Measurements from ENCODE around the gene ZNF345.

The ZNF345 gene

DNA sequence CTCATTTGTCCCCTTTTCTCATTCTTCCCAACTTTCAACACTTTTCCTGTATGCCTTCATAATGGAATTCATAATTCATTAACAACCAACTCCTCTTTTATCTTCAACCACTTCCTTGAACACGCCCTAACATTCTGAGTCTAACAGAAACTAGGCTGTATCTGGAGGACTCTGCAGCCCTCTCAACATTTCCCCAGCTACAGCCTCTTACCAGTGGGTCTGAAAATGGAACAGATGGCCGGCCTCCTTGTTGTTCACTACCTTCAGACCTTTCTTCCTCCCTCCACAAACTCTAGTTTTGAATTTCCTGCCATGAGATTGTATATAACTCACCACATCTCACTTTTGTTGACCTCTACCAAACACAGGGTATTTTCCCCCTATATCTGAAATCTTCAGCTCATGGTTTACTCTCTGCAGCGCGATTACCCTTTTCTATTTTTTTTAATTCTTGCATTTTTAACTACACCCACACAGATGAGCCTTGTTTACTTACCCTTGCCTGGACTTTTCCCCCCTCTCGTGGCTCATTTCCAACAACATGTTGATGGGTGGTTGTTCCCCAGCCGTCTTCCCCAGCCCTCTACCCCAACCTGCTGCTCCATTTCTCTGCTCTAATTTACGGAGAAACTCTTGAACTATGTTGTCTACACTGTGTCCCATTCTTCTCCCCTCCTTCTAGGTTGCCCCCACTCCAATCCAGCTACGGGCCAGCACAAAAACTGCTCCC is 13.3 kb upstream of the ZNF345 start:
- H3K9me3 ChIP-seq (ENCODE audit: insufficient read depth, low read length, severe bottlenecking) = peaks cover 35% of the 10 kb centered on the region
- ATAC-seq (ENCODE audit: insufficient read depth, low read depth) (peak; percentile 8; the same call in 2 of the 3 replicates), DNase-seq (peak; percentile 18)
- peaks cover 34% of the 10 kb centered on the region for H3K36me3 ChIP-seq (ENCODE audit: insufficient read depth, low read length)
- peak overlapping the region; percentile 86 for H3K27ac ChIP-seq (ENCODE audit: low read length)
- TF ChIP-seq EZH2 (IDR thresholded peaks at IDR 0.05; ENCODE audit: borderline replicate concordance, low read depth, low read length, severe bottlenecking) (no peak), CTCF (IDR thresholded peaks at IDR 0.05; ENCODE audit: borderline replicate concordance, extremely low read depth, low read length, poor library complexity, severe bottlenecking) (no peak)
- H3K79me2 ChIP-seq (ENCODE audit: insufficient read depth, low read length) = peaks cover 65% of the 10 kb centered on the region
- H3K9ac ChIP-seq (ENCODE audit: low read depth, low read length) = peak overlapping the region; percentile 71
- H3K4me3 ChIP-seq (ENCODE audit: low read depth in 1 of 2, low read length in 2 of 2) = peak overlapping the region; percentile 45 to 79; a peak in 3 of 4 replicates
- peak overlapping the region; percentile 82 for H3K4me2 ChIP-seq (ENCODE audit: insufficient read depth, low read length)
- H3K4me1 ChIP-seq (ENCODE audit: insufficient read depth, low read length) = peaks cover 25% of the 10 kb centered on the region
- H4K20me1 ChIP-seq (ENCODE audit: insufficient read depth, low read length) = no peaks in the 10 kb centered on the region
- no peaks in the 10 kb centered on the region for H3K27me3 ChIP-seq (ENCODE audit: insufficient read depth, low read length, poor library complexity)
- peak overlapping the region; percentile 89 for H2AFZ ChIP-seq (ENCODE audit: low read depth, low read length)

GRCh38 chr19:36837906-36838783 is 12.5 kb upstream of the ZNF345 start, which contains the start of gene ZNF790:
TSS of gene ZNF790 (minus strand) at chr19:36838387. CDS start at chr19:36825619, 12,768 bp downstream.
- peaks cover 25% of the 10 kb centered on the region for H3K4me1 ChIP-seq (ENCODE audit: insufficient read depth, low read length)
- no peaks in the 10 kb centered on the region for H3K27me3 ChIP-seq (ENCODE audit: insufficient read depth, low read length, poor library complexity)
- peak within 1 kb of the TSS; percentile 82 for H3K4me2 ChIP-seq (ENCODE audit: insufficient read depth, low read length)
- H3K27ac ChIP-seq (ENCODE audit: low read length) = peak within 1 kb of the TSS; percentile 86
- DNase-seq = peak; percentile 86
- peak; percentile 93 for ATAC-seq (ENCODE audit: insufficient read depth, low read depth)
- peaks cover 29% of the 10 kb centered on the region for H3K9me3 ChIP-seq (ENCODE audit: insufficient read depth, low read length, severe bottlenecking)
- peaks cover 29% of the 10 kb centered on the region for H3K36me3 ChIP-seq (ENCODE audit: insufficient read depth, low read length)
- H2AFZ ChIP-seq (ENCODE audit: low read depth, low read length) = peak within 1 kb of the TSS; percentile 89
- H4K20me1 ChIP-seq (ENCODE audit: insufficient read depth, low read length) = no peaks in the 10 kb centered on the region
- TF ChIP-seq EZH2 (IDR thresholded peaks at IDR 0.05; ENCODE audit: borderline replicate concordance, low read depth, low read length, severe bottlenecking) = no peak
- TF ChIP-seq CTCF (IDR thresholded peaks at IDR 0.05; ENCODE audit: borderline replicate concordance, extremely low read depth, low read length, poor library complexity, severe bottlenecking) = no peak
- peak within 1 kb of the TSS; percentile 45 to 79; a peak in 3 of 4 replicates for H3K4me3 ChIP-seq (ENCODE audit: low read depth in 1 of 2, low read length in 2 of 2)
- H3K79me2 ChIP-seq (ENCODE audit: insufficient read depth, low read length) = peaks cover 64% of the 10 kb centered on the region
- peak within 1 kb of the TSS; percentile 71 for H3K9ac ChIP-seq (ENCODE audit: low read depth, low read length)

DNA sequence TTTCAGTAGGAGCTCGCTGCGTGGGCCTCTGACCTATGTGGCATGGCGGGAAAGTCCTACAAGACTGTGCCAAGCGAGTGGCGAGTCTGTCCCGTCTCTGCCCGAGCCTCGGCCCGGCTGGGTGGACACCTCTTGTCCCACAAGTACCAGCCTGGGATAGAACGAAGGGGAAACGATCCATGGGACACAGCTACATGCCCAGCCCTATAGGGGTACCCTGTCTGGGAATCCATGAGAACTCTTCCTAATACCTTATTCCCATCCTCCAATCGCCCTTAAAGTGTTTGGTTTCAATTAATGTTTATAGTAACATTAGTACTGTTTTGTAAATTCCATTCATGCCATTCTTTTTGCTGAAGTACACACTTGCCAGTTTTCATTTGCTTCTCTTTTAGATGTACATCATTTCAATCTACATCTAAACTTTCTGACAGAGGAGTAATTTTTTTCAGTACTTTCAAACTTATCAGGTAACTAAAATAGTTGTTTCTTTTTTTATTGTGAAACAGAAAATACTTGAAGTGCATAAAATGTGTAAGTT is 11.8 kb upstream of the ZNF345 start:
- peak; percentile 2; the same call in 2 of the 3 replicates for ATAC-seq (ENCODE audit: insufficient read depth, low read depth)
- DNase-seq = no peak
- peaks cover 61% of the 10 kb centered on the region for H3K79me2 ChIP-seq (ENCODE audit: insufficient read depth, low read length)
- H3K9me3 ChIP-seq (ENCODE audit: insufficient read depth, low read length, severe bottlenecking) = peaks cover 21% of the 10 kb centered on the region
- peaks cover 25% of the 10 kb centered on the region for H3K36me3 ChIP-seq (ENCODE audit: insufficient read depth, low read length)
- H4K20me1 ChIP-seq (ENCODE audit: insufficient read depth, low read length) = no peaks in the 10 kb centered on the region
- peak overlapping the region; percentile 71 for H3K9ac ChIP-seq (ENCODE audit: low read depth, low read length)
- H3K4me3 ChIP-seq (ENCODE audit: low read depth in 1 of 2, low read length in 2 of 2) = peak overlapping the region; percentile 45 to 79; a peak in 3 of 4 replicates
- H3K4me2 ChIP-seq (ENCODE audit: insufficient read depth, low read length) = peak overlapping the region; percentile 82
- TF ChIP-seq CTCF (IDR thresholded peaks at IDR 0.05; ENCODE audit: borderline replicate concordance, extremely low read depth, low read length, poor library complexity, severe bottlenecking) = no peak
- no peaks in the 10 kb centered on the region for H3K27me3 ChIP-seq (ENCODE audit: insufficient read depth, low read length, poor library complexity)
- peak overlapping the region; percentile 89 for H2AFZ ChIP-seq (ENCODE audit: low read depth, low read length)
- peak overlapping the region; percentile 86 for H3K27ac ChIP-seq (ENCODE audit: low read length)
- peaks cover 25% of the 10 kb centered on the region for H3K4me1 ChIP-seq (ENCODE audit: insufficient read depth, low read length)
